K562 (cell line): ENCODE results near the gene LMAN2. TPM values are rescaled to one million over a fixed set of nuclear protein-coding genes. Genes with fewer than 3 reads are reported as not detected.
A peak's percentile ranks its signal among the peaks of the same experiment; 100 is the strongest.

Experiments used
- DACH1 ChIP-seq: fragments of 450-650 bp; IDR thresholded peaks from 2 replicates; pipeline ENCODE4 v1.6.1; 2018; ENCODE audit not compliant: partially characterized antibody
- ESRRA ChIP-seq: fragments of 450-650 bp; IDR thresholded peaks from 2 replicates; pipeline ENCODE4 v1.6.1; 2014; ENCODE audit warnings: low read depth, mild to moderate bottlenecking, moderate library complexity, borderline replicate concordance
- GABPB1 ChIP-seq: sonication (generic); formaldehyde crosslinking; IDR thresholded peaks from 2 replicates; pipeline ENCODE4 v1.8.0; 2022; ENCODE audit warnings: mild to moderate bottlenecking, missing genetic modification reagents
- HCFC1 ChIP-seq: IDR thresholded peaks from 2 replicates; pipeline ENCODE4 v1.6.1; 2012; ENCODE audit warnings: low read depth, low read length, improper control_type of control experiment
- HNRNPL ChIP-seq: fragments of 200-400 bp; formaldehyde crosslinking; IDR thresholded peaks from 2 replicates; pipeline ENCODE4 v1.6.1; 2017; ENCODE audit warnings: low read depth, mild to moderate bottlenecking, low read length
- IRF2 ChIP-seq: sonication (generic); formaldehyde crosslinking; IDR thresholded peaks from 2 replicates; pipeline ENCODE4 v1.8.1; 2022; ENCODE audit warnings: mild to moderate bottlenecking, missing genetic modification reagents
- MTF1 ChIP-seq: fragments of 250-450 bp; sonication (Bioruptor Pico); IDR thresholded peaks from 2 replicates; pipeline ENCODE4 v1.9.0; 2021; ENCODE audit warnings: moderate library complexity, mild to moderate bottlenecking, inconsistent platforms, borderline replicate concordance
- NELFE ChIP-seq: IDR thresholded peaks from 2 replicates; pipeline ENCODE4 v1.6.1; 2011; ENCODE audit warnings: mild to moderate bottlenecking; ENCODE audit not compliant: insufficient read depth, insufficient read length
- NFXL1 ChIP-seq: fragments of 450-650 bp; formaldehyde crosslinking; IDR thresholded peaks from 2 replicates; pipeline ENCODE4 v1.4.0; 2021; ENCODE audit warnings: mild to moderate bottlenecking
- NR1H2 ChIP-seq: sonication (generic); formaldehyde crosslinking; IDR thresholded peaks from 2 replicates; pipeline ENCODE4 v1.4.0; 2020; ENCODE audit warnings: mild to moderate bottlenecking, missing genetic modification reagents
- PTBP1 ChIP-seq: fragments of 200-400 bp; formaldehyde crosslinking; IDR thresholded peaks from 2 replicates; pipeline ENCODE4 v1.6.1; 2017; ENCODE audit warnings: low read depth, low read length
- RAD21 ChIP-seq, 2 experiments: fragments of 250-450 bp in 1 of 2; fragments of 450-650 bp in 1 of 2; sonication (Bioruptor Pico) in 1 of 2; formaldehyde crosslinking in 1 of 2; IDR thresholded peaks in 1 of 2; conservative IDR thresholded peaks in 1 of 2; 2 replicates each; pipeline versions ENCODE4 v1.4.0 to v1.8.0; 2020 to 2022; ENCODE audit warnings: mild to moderate bottlenecking in 2 of 2, moderate library complexity in 1 of 2
- RBM39 ChIP-seq: fragments of 200-400 bp; formaldehyde crosslinking; optimal IDR thresholded peaks from 2 replicates; pipeline ENCODE3; 2018; ENCODE audit warnings: low read depth, low read length
- RCOR1 ChIP-seq, 2 experiments: IDR thresholded peaks; 2 replicates each; pipeline ENCODE4 v1.6.1; 2012; ENCODE audit warnings: low read depth in 2 of 2, low read length in 2 of 2, borderline replicate concordance in 1 of 2, improper control_type of control experiment in 1 of 2
- SMAD3 ChIP-seq: fragments of 450-650 bp; formaldehyde crosslinking; conservative IDR thresholded peaks from 2 replicates; pipeline ENCODE4 v1.4.0; 2020; ENCODE audit warnings: mild to moderate bottlenecking
- SPI1 ChIP-seq: IDR thresholded peaks from 2 replicates; pipeline ENCODE4 v1.6.1; 2011; ENCODE audit warnings: low read depth, low read length, control low read depth, borderline replicate concordance
- STAT5B ChIP-seq: fragments of 250-450 bp; sonication (Bioruptor Pico); IDR thresholded peaks from 2 replicates; pipeline ENCODE4 v1.8.0; 2021; ENCODE audit warnings: mild to moderate bottlenecking, inconsistent platforms
- USF1 ChIP-seq: sonication (generic); formaldehyde crosslinking; IDR thresholded peaks from 2 replicates; pipeline ENCODE4 v1.9.0; 2022; ENCODE audit warnings: mild to moderate bottlenecking, missing genetic modification reagents
- ZBTB33 ChIP-seq: sonication (generic); formaldehyde crosslinking; IDR thresholded peaks from 2 replicates; pipeline ENCODE4 v1.8.1; 2023; ENCODE audit warnings: mild to moderate bottlenecking, missing genetic modification reagents
- ZC3H8 ChIP-seq: fragments of 450-650 bp; IDR thresholded peaks from 2 replicates; pipeline ENCODE4 v1.6.1; 2017
- ZNF655 ChIP-seq: fragments of 250-450 bp; sonication (Bioruptor Pico); IDR thresholded peaks from 2 replicates; pipeline ENCODE4 v1.5.0; 2021
- polyA plus RNA-seq, 8 experiments: library from polyadenylated mRNA; depleted of rRNA in 4 of 8; stranded (reverse) in 5 of 8; unstranded in 3 of 8; fragments of >200 nt; fragmentation: Nextera tagmentation in 2 of 8; fragmentation: Illumina TruSeq in 1 of 8; extraction: Ambion mirVana in 2 of 8; extraction: Trizol in 1 of 8; gene quantifications; 2 replicates each; pipeline versions ENCODE4 v1.2.1 to v1.2.3, GENCODE V29; 2011 to 2014; ENCODE audit warnings: inconsistent platforms in 1 of 8, missing spikeins in 1 of 8
- total RNA-seq, 7 experiments: library from RNA; depleted of rRNA in 6 of 7; stranded (reverse); fragments of >200 nt in 6 of 7; fragmentation: Illumina TruSeq in 2 of 7; extraction: Trizol in 2 of 7; gene quantifications; 2 replicates each; pipeline versions ENCODE4 v1.2.1 to v1.2.3, GENCODE V29; 2011 to 2021; ENCODE audit warnings: low replicate concordance in 1 of 7
- TF ChIP-seq, protein P1 (sequence below): IDR thresholded peaks from 3 replicates; pipeline ENCODE4 v1.6.1; 2011; ENCODE audit warnings: borderline replicate concordance, mild to moderate bottlenecking, moderate library complexity; ENCODE audit not compliant: insufficient read length; ENCODE audit errors: extremely low read depth

LMAN2 gene
- total and polyA plus RNA-seq, 9 of the 15 experiments (the other 6 are each of a cell fraction or from before 2014, with no cell fraction given): 2.7 to 254 (median 136) TPM

DNA sequence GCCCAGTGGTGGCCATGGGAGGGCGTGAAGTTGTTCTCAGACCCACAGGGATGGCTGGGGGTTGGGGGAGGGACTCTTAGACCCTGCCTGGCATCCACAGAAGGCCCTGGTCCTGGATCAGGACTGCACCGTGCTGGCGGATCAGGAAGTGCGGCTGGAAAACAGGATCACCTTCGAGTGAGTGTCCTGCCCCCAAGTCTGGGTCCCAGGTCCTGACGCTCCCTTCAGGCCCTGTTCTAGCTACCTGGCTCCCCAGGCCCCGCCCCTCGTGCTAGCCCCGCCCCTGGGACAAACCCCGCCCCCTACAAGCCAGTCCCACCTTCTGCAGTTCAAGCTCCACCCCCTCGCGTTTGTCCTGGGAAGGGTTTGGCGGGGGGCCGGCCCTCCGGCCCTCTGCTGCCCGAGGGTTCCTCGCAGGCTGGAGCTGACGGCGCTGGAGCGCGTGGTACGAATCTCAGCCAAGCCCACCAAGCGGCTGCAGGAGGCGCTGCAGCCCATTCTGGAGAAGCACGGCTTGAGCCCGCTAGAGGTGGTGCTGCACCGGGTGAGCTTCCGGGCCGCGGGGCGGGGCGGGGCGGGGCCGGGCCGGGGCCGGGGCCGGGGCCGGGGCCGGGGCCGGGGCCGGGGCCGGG is 19.1 kb upstream of the LMAN2 start (continued):
- TF ChIP-seq ZNF655 (no peak), NFXL1 (CRISPR knock-in tag) (no peak), RCOR1 (IDR thresholded peaks at IDR 0.05; ENCODE audit: borderline replicate concordance in 1 of 2, low read depth in 2 of 2, low read length in 2 of 2) (peak in 1 of 2 experiments; percentile 84; a peak in 2 of 4 replicates), PTBP1 (no peak), NR1H2 (CRISPR knock-in tag) (no peak), MTF1 (no peak), ZC3H8 (no peak), ESRRA (no peak), DACH1 (no peak), USF1 (CRISPR knock-in tag) (0 out of 2 replicates have a peak, but pooled peaks have one; percentile 33), HCFC1 (peak; percentile 48), SMAD3 (0 out of 2 replicates have a peak, but pooled peaks have one; percentile 13), GABPB1 (CRISPR knock-in tag) (peak; percentile 66), HNRNPL (no peak), RBM39 (no peak), SPI1 (no peak), NELFE (no peak), ZBTB33 (CRISPR knock-in tag) (peak; percentile 59), IRF2 (CRISPR knock-in tag) (no peak), STAT5B (CRISPR knock-in tag) (no peak), RAD21 (CRISPR knock-in tag; conservative IDR thresholded peaks at IDR 0.05 in 1 of 2, IDR thresholded peaks at IDR 0.05 in 1 of 2) (peak; percentile 56 to 69)
- TF ChIP-seq, protein P1, sequence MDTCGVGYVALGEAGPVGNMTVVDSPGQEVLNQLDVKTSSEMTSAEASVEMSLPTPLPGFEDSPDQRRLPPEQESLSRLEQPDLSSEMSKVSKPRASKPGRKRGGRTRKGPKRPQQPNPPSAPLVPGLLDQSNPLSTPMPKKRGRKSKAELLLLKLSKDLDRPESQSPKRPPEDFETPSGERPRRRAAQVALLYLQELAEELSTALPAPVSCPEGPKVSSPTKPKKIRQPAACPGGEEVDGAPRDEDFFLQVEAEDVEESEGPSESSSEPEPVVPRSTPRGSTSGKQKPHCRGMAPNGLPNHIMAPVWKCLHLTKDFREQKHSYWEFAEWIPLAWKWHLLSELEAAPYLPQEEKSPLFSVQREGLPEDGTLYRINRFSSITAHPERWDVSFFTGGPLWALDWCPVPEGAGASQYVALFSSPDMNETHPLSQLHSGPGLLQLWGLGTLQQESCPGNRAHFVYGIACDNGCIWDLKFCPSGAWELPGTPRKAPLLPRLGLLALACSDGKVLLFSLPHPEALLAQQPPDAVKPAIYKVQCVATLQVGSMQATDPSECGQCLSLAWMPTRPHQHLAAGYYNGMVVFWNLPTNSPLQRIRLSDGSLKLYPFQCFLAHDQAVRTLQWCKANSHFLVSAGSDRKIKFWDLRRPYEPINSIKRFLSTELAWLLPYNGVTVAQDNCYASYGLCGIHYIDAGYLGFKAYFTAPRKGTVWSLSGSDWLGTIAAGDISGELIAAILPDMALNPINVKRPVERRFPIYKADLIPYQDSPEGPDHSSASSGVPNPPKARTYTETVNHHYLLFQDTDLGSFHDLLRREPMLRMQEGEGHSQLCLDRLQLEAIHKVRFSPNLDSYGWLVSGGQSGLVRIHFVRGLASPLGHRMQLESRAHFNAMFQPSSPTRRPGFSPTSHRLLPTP: no peak
